NOMO-1 treated with DMSO at 0.1 percent for 48 hours (cell line): ENCODE data around the gene ITCH.
"Not testable (repeated sequence)": the region's sequence is repeated elsewhere in the genome, so short reads cannot be mapped to it uniquely, and the experiment has no call there.

Experiments
- DNase-seq: peaks from one replicate; lab custom pipeline; 2025; ENCODE audit not compliant: unreplicated experiment; lab: John Stamatoyannopoulos, UW

The ITCH gene

GRCh38 chr20:34497596-34497995 is 134.5 kb downstream of the ITCH start:
- not testable (repeated sequence) for DNase-seq

GRCh38 chr20:34500823-34501222 is 137.8 kb downstream of the ITCH start:
- no peak for DNase-seq

GRCh38 chr20:34506480-34506879 is 143.4 kb downstream of the ITCH start:
- DNase-seq: no peak

- no peak for DNase-seq
These were observed 144.8 kb downstream of the ITCH start for GRCh38 chr20:34507702-34508413.

GRCh38 chr20:34510575-34510974 is 147.5 kb downstream of the ITCH start:
- no peak for DNase-seq

- no peak for DNase-seq
These were observed 148.8 kb downstream of the ITCH start for GRCh38 chr20:34511891-34512265.

GRCh38 chr20:34512266-34512954 is 149.3 kb downstream of the ITCH start:
- no peak for DNase-seq

- no peak for DNase-seq
These were observed 149.9 kb downstream of the ITCH start for GRCh38 chr20:34512955-34513419.

GRCh38 chr20:34514034-34514433 is 151.0 kb downstream of the ITCH start:
- DNase-seq: not testable (repeated sequence)

- peak; percentile 24 for DNase-seq
These were observed 151.9 kb downstream of the ITCH start for GRCh38 chr20:34514897-34515483.

- DNase-seq: peak; percentile 24
These were observed 152.6 kb downstream of the ITCH start for GRCh38 chr20:34515484-34516246.

- DNase-seq: peak; percentile 83
These were observed 153.4 kb downstream of the ITCH start, which contains the start of gene DYNLRB1 for GRCh38 chr20:34516247-34517113. TSS of gene DYNLRB1 (plus strand) at chr20:34516422. CDS start at chr20:34516459, 37 bp downstream.

GRCh38 chr20:34517114-34517505 is 154.0 kb downstream of the ITCH start:
- no peak for DNase-seq

GRCh38 chr20:34518863-34519262 is 155.8 kb downstream of the ITCH start:
- DNase-seq: not testable (repeated sequence)

GRCh38 chr20:34519841-34520240 is 156.8 kb downstream of the ITCH start:
- DNase-seq: not testable (repeated sequence)

GRCh38 chr20:34522969-34523871 is 160.1 kb downstream of the ITCH start:
- DNase-seq: peak; percentile 14

- DNase-seq: no peak
These were observed 161.4 kb downstream of the ITCH start for GRCh38 chr20:34524426-34524825.

GRCh38 chr20:34525342-34525708 is 162.3 kb downstream of the ITCH start:
- no peak for DNase-seq

GRCh38 chr20:34525709-34526416 is 162.8 kb downstream of the ITCH start:
- DNase-seq: no peak
